GM18907 (cell line): ENCODE measurements around the gene IGSF9B.

ENCODE experiments used
- ATAC-seq: cut with Tn5 transposase; IDR thresholded peaks from one replicate; pipeline ENCODE4 v1.9.1; 2021; ENCODE audit warnings: mild to moderate bottlenecking, moderate library complexity; ENCODE audit not compliant: unreplicated experiment

IGSF9B gene

DNA sequence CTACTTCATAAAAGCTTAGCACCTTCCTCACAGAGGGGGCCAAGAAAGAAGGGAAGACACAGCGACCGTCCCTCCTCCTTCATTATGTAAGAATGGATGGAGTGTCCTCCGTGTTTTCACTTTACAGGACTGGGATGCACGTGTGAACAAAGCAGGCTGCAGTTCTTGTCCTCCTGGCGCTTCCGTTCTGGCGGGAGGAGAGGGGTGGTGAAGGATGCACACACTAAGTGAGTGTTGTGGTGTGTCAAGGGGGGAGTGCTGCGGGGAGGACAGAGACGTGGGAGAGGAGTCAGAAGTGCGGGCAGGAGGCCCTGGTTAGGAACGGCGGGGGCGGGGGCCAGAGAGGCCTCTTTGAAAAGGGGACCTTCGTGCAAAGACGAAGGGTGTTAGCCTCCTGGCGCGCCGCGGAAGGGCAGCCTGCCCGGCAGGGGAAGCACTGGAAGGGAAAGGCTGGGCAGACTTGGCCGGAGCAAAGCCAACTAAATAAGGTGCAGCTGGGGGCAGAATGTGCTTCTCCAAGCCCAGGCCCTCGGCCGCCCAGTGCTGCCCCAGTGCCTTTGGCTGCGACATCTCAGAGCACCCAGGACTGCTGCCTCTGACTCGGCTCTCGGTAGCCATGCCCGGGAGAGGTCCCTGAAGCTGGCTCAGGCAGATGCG lies 27.0 kb upstream of the IGSF9B start:
- ATAC-seq = no peak

DNA sequence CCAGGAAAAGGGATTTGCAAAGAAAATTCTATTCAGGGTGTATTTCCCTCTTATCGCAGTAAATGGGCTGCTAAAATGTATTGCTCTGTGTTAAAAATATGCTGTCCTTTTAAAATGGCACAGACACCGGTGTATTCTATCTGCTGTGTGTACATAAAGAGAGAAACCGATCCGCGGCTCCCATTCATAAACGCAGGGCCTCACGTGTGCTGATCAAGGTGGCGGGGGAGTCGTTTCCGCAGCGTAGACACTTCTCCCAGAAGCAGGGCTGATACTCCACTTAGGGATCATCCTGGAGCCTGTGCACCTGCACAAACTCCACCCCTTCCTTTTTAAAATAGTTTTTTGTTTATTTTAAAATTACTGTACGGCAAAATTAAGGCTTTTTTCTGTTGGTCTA lies 26.1 kb upstream of the IGSF9B start:
- no peak for ATAC-seq

DNA sequence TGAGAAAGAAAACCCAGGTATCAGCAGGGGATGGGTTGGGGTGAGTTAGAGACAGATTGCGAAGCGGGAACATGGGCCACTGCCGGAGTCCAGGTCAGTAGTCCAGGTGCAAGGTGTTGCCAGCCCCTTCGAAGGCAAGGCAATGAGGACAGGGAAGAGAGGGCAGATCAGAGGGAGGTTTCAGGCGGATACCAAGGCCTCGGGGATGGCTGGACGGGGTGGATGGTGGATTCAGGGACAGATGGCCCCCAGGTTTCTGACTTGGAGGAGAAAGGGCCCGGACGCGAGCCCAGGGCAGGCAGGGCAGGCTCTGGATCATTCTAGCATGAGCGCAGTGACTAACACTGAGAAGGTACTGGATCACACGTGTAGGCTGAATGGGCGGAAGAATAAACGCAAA lies 25.4 kb upstream of the IGSF9B start:
- no peak for ATAC-seq

DNA sequence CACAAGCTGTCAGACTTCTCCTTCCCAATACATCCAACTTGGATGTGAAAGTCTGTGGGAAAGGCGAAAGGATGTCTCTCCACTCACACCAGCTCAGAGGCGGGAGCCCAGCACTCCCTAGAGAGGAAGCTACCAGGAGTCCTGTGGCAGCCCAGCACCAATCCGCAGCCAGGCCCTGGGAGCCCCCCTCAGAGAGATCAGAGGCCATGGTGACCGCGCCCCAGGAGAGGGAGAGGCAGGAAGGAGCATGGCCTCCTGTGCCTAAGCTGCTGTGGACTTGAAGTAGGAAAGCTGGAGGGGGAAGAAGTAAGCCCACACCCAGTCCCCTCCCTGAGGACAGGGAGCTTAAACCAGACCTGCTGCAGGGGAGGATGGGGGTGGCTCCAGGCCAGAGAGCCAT lies 24.4 kb upstream of the IGSF9B start:
- no peak for ATAC-seq

DNA sequence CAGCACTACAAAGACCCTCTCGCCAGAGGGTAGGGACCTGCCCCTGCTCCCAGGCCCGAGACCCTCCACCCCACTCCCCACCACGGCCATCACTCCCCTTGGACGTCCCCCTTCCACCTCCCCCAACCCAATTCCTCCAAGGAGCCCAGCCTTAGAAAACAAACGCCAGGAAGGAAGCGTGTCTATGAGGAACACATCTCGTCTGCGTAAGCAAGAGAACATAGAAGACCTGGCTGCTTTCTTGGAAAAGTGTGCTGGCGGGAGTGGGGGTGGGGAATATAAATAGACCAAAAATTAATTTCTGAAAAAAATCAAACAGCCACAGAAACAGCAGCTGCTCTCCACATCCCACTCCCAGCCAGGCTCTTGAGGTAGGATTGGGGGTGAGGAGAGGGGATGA lies 23.9 kb upstream of the IGSF9B start:
- ATAC-seq = no peak

DNA sequence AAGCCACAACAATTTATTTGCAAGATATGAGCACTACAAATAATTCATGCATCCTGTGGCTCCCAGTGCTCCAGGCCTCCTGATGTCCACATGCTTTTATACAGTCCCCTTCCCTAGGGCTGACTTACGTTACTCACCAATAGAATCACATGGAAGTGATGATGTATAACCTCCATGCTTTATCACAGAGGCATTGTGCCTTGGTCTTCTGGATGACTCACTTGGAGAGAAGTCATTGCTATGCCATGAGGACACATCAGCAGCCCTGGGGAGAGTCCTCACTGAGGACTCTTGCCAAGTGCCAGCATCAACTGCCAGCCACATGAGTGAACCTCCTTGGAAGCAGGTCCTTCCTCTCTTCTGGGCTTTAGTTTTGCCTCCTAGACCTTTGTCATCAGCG lies 22.0 kb upstream of the IGSF9B start:
- no peak for ATAC-seq

DNA sequence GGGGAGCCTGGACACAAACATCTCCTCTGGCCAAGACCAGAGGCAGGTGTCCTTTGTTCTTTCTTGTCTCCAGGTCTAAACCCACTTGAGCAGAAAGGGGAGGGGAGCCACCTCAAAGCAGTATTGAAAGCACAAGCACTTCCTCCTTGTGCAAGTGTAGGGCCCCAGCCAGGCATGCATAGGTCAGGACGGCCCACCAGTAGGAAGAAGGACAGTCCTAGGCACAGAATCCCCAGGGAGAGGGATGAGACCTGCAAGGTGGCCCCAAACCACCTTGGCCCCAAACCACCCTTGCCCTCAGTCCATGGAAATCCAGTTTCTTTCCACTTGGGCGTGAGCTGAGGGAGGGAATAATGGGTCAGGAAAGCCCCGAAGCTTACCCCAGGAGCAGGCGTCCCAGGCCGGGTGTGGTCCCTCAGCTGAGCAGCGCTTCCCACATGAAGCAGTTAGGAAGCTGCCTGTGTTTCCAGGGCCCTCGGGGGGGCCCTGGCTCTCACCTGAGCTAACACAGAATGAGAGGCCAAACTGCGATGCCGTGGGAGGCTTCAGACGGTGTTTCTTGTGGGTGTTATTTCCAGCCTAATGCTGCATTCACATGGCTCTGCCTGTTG lies 20.4 kb upstream of the IGSF9B start:
- peak; percentile 82 for ATAC-seq

DNA sequence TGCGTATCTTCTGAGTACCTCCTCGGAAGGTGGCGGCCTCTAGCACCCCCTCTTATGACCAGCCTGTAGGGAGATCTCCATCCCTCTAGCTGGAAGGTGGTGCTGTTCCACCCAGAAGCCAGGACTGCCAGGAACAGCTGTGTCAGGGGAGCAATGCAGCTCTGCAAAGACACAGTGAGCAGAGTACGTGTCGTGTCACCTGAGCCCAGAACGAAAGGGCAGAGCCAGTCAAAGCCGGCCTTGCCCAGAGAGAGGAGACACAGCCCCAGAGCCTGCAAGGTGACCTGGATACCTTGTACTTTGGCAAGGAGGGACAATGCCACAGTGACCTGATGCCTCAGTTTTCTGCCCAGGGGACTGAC lies 18.7 kb upstream of the IGSF9B start:
- ATAC-seq = no peak

DNA sequence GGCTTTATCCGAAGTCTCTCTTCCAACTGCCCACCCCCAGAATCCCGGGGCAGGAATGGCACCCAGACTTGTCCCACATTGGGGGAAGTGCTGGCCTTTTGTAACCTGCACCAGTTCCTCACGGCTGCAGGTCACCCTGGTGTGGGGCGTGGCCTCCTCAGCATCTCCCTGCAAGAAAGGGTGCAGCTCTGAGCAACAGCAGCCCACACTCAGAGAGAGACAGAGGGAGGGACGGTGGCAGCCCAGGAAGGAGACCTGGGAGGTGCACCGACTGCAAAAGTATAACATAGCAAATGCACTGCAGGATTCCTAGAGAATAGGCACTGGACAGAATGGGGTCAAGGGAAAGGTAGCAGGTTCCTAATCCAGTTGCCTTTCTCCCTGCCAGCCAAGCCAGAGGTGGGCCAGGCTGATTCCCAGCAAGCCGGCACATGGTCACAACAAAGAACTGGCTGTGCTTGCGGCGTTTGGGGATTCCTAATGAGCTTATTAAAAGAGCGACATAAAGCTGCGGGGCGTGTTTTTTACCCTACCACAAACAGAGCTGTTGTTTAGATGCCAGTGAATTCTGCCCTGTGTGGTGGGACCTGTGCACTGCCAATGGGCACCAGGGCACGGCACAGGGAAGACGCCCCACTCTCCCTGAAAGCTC lies 18.2 kb upstream of the IGSF9B start:
- ATAC-seq = no peak

DNA sequence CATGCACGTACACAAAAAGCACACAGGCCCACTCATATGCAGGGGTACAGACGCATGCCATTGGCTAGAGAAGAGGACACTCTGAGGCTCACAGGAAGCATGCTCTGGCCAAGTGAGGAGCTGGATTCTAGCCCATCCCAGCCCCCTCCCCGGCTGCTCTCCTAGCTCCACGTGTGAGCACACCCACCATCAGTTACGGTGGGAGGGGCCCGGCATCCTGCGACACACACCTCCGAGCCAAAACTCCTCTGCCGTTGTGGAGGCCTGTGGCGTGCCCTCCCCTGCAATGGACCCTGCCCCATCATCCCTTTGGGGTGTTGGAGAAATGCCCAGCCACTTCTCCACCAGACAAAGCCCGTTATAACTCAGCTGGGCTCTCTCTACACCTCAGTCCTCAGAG lies 15.1 kb upstream of the IGSF9B start:
- ATAC-seq = no peak

DNA sequence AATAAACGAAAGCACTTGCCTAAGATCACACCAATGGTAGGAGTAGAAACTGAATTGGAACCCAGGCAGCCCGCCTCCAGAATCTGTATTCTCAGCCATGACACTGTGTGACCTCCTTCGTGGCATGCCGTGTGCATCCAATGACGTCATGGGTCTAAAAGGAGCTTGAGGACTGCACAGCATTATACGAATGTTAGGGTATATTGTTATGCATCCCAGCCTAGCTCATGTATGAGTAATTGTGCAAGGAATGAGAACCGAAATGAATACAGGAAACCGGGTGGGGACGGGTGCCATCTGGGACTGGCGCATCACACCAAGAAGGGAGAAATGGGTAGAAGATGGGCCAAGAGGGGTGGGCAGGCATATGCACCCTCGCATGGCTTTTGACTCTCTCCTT lies 12.3 kb upstream of the IGSF9B start:
- no peak for ATAC-seq

DNA sequence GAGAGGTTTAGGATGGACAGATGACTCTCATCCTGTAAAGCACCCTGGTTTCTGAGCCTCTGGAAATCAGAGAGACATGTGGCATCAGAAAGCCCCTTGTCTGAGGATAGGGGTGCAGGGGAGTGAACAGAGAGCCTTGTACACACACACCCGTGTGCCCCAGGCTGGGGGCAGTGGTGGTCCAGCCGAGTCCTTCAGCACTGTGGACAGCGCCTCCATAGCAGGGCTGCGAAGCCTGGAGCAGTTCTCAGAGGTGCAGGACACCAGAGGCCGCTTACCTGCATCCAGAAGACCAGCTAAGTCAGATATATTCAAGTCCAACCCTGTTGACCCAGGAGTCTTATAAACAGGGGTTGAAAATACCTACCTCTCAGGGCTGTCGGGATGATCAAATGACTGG lies 11.5 kb upstream of the IGSF9B start:
- no peak for ATAC-seq

DNA sequence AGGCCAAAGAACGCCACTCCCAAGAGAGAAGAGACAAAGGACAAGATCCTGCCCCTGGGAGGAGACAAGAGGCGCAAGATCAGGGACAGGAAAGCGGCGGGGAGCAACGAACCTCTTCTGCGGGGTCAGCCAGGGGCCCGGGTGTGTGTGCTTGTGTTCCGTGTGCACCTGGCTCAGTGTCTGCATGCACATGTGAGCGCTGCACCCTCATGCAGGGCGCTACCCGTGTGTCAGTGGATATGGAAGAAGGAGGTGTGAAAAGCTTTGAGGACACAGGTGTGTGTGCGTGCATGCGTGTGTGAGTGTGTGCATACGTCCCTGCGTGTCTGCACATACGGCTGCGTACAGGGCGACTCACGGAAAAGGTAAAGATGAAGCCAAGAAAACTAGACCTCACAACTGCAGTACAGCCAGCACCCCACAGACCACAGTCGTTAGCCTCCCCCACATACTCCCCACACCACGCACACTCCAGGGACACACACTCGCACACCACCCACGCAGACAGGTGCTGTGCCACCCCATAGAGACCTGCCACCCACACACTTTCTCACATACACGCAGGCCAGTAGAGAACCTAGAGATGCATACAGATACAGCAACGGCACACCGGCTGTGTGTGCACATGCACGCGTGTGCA lies 11.0 kb upstream of the IGSF9B start:
- ATAC-seq = no peak

DNA sequence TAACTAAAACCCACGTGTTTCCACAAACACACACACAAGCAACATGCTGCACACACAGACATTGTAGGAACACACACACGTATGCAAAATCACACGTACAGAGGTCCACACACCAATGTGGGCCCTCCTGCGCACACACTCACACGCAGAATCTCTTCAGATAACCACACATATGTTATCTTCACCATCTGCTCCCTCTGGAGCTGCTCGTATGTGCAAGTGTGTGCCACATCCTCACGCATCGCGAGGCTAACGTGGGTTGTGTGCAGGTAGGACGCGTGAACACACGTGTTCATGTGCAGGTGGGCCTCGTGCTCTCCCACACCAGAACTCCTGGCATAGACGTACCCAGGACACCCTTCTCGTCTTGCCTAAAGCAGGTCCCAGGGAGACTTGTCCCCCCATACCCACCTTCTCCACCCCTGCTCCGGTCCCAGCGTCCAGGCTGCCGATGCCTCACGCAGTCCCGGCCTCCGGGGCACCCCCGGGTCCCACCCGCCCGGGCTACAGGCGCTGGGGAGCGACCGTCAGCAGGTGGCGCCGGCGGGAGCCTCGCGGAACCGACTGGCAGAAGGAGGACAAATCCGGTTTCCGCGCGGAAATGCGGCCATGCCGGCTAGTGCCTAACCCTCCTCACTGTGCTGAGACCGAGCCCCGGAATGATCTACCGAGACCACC lies 10.3 kb upstream of the IGSF9B start:
- ATAC-seq = no peak

DNA sequence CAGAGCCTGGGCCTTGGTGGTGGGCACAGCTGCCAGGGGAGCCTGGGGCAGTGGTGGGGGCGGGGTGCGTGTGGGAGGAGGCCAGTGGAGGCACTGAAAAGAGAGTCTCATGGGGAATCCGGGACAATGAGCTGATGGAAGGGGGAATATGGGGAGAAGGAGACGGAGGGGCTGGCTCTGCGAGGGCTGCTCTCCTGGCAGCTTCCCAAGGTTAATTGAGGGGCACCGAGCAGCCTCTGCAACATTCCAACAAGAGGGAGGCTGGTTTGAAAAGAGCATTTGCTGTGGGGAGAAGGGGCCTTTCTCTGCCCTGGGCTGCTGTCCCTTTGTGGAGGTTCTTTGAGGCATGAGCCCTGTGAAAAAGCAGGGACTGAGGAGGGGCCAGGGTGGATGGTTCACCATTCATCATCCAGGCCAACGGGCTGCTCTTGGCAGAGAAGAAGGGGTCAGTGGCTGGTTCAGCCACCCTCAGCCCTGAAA lies 9.4 kb upstream of the IGSF9B start:
- no peak for ATAC-seq

DNA sequence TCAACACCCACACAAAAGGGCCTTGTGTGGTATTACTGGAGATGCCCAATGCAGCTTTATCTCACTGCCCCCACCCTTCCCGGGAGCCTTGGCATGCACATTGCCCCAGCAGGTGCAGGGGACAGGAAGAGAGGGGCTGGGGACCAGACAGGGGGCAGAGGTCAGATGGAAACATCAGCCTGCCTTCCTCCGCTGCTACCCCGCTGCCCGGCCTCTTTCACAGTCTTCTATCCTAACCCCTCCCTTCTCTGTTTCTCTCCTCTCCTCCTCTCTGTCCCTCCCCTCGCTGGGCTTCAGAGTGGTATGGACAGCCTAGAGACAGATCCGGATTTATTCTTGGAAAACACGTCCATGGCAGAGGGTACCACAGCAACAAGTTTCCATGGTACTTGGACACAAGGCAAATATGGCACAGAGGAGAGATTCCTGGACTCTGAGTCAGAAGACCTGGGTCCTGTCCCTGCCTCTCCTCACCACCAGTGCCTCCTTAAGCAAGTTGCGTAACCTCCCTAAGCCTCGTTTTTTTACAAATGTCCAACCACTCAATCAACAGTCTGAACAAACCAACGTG lies 8.3 kb upstream of the IGSF9B start:
- ATAC-seq = no peak

DNA sequence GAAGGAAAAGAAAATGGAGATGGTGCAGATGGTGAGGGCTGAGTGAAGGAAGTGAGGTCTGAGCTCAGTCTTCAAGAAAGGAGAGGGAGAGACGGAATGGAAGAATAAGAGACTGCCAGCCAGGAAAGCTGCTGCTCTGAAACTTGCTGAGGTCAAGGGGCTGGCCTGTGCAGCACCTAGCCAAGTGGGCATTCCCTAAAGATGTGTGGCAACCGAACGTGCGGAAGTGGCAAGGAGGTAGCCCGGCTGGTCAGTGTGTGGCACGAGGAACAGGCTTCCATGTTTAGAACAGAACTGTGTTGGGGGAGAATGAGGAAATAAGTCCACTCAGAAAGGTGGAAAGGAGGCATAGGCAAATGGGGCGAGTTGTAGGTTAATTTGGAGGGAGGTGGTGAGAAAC lies 7.6 kb upstream of the IGSF9B start:
- ATAC-seq = no peak

DNA sequence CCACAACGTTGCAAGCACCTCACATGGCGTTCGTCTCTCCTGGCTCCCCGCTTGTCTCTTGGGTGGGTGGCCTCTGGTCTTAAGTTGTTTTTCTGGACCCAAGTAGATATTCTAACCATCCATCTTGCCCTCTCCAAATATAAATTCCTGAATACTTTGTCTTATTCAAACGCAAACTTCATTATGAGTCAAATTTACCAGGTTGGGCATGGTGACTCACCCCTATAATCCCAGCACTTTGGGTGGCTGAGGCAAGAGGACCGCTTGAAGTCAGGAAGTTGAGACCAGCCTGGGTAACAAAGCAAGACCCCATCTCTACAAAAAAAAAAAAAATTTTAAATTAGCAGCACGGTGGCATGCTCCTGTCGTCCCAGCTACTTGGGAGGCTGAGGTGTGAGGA lies 5.1 kb upstream of the IGSF9B start:
- ATAC-seq = no peak

DNA sequence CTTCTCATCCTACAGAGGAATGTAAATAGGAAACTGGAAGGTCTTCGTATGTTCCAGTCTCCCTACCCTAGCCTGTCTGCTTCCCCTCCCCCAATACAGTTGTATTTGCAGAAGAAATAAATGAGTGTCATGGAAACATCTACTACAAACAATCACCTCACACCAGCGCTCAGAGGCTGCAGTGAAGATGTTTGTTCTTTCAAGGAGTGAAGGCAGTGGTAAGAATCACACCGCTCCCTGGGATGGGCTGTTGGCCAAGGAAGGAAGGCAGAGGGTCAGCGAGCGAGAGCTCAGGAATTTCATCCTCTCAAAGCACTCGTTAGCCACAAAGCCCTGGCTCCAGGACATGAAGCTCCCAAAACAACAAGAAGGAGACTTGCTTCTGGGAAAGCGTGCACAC lies 1.1 kb upstream of the IGSF9B start:
- no peak for ATAC-seq

DNA sequence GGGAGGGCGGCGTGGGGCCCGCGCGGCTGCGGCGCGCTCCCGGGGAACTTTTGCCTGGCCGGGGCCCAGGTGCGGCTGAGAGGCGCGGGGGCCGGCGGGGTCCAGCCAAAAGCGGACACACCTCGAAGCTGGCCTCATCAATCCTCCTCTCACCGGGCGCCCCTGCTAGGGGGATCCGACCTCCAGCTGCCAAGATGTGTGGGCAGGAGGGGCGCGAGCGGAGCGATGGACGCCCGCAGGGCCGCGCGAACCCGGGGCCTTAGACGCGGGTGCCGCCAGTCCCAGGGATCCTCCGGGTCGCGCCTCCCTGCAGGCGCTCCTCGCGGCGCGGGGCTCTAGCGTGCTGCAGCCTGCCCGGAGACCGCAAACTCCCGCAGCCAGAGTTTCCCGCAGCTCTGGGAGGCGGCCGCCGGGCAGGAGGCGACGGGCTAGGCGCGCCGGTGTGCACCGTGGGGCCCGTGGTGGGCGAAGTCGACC lies 785 bp downstream of the IGSF9B start:
- ATAC-seq = no peak
